Omental fat pad (tissue), 4 donors: Measurements from ENCODE around the gene MYOCOS. TPM values are rescaled to one million over a fixed set of nuclear protein-coding genes. Genes with fewer than 3 reads are reported as not detected.
"Not testable (repeated sequence)": the region's sequence is repeated elsewhere in the genome, so short reads cannot be mapped to it uniquely, and the experiment has no call there.

Experiments used
- ATAC-seq: fragments of 150-250 bp; one replicate; pipeline ENCODE4 v1.9.1; 2016; ENCODE audit warnings: mild to moderate bottlenecking, moderate library complexity; ENCODE audit not compliant: low FRiP score
- DNase-seq: peaks from one replicate; pipeline ENCODE4 v3.0.0-alpha.2; 2019; ENCODE audit warnings: low spot score
- CTCF ChIP-seq, 3 donors: fragments of 450-650 bp; IDR thresholded peaks; one replicate each; pipeline ENCODE4 v1.5.1; 2016 to 2017; ENCODE audit warnings: antibody characterized with exemption in 3 of 3, mild to moderate bottlenecking in 3 of 3, moderate library complexity in 2 of 3
- total RNA-seq, 4 donors: library from RNA; depleted of rRNA; stranded (reverse); fragments of >200 nt; gene quantifications; one replicate each; pipeline ENCODE4 v1.1.0, GENCODE V29; 2016

Gene MYOCOS
- total RNA-seq, 4 donors from 2014 or later: not detected

- ATAC-seq (no peak), DNase-seq (no peak)
- TF ChIP-seq CTCF (IDR thresholded peaks at IDR 0.05): no peak
These were observed 15.6 kb upstream of the MYOCOS start for GRCh38 chr1:171606402-171606941.

- ATAC-seq (no peak), DNase-seq (no peak)
- TF ChIP-seq CTCF (IDR thresholded peaks at IDR 0.05): no peak
These were observed 11.7 kb upstream of the MYOCOS start for GRCh38 chr1:171610385-171610784.

- ATAC-seq (no peak), DNase-seq (no peak)
- no peak for TF ChIP-seq CTCF (IDR thresholded peaks at IDR 0.05)
These were observed 10.7 kb upstream of the MYOCOS start for GRCh38 chr1:171611306-171611705.

- DNase-seq: no peak
- no peak for TF ChIP-seq CTCF (IDR thresholded peaks at IDR 0.05)
These were observed 8.8 kb upstream of the MYOCOS start for GRCh38 chr1:171613282-171613681.

GRCh38 chr1:171615122-171615906, 6.7 kb upstream of the MYOCOS start:
- not testable (repeated sequence) for DNase-seq, ATAC-seq

More at GRCh38 chr1:171613282-171613681, 8.8 kb upstream of the MYOCOS start:
- ATAC-seq: no peak

- DNase-seq (no peak), ATAC-seq (no peak)
- TF ChIP-seq CTCF (IDR thresholded peaks at IDR 0.05): no peak
These were observed 5.5 kb upstream of the MYOCOS start for GRCh38 chr1:171616586-171616985.

GRCh38 chr1:171623651-171624331, 1.7 kb downstream of the MYOCOS start:
- TF ChIP-seq CTCF (IDR thresholded peaks at IDR 0.05): no peak
- ATAC-seq (no peak), DNase-seq (no peak)
